DND-41 (cell line): Measurements from ENCODE around the gene AFF2.

Source experiments
- ATAC-seq: fragments of 200-7000 bp; cut with Tn5 transposase; 3 replicates; pipeline ENCODE4 v1.9.1; 2021; ENCODE audit warnings: low read depth; ENCODE audit not compliant: insufficient read depth
- DNase-seq: peaks from one replicate; pipeline ENCODE4 v3.0.0-alpha.2; 2020
- H2AFZ ChIP-seq: 2 replicates; pipeline ENCODE4 v1.6.0; 2012; ENCODE audit warnings: low read depth, low read length
- H3K27ac ChIP-seq: 2 replicates; pipeline ENCODE4 v1.5.1; 2012; ENCODE audit warnings: low read length, inconsistent platforms
- H3K27me3 ChIP-seq: fragments of 200-600 bp; sonication (generic); 2 replicates; pipeline ENCODE4 v1.6.0; 2012; ENCODE audit warnings: low read length, mild to moderate bottlenecking, inconsistent platforms; ENCODE audit not compliant: insufficient read depth, poor library complexity
- H3K36me3 ChIP-seq: 2 replicates; pipeline ENCODE4 v1.5.1; 2012; ENCODE audit warnings: low read length, inconsistent platforms; ENCODE audit not compliant: insufficient read depth
- H3K4me1 ChIP-seq: 2 replicates; pipeline ENCODE4 v1.5.1; 2012; ENCODE audit warnings: mild to moderate bottlenecking, low read length; ENCODE audit not compliant: insufficient read depth
- H3K4me2 ChIP-seq: 2 replicates; pipeline ENCODE4 v1.6.0; 2012; ENCODE audit warnings: mild to moderate bottlenecking, moderate library complexity, low read length, inconsistent platforms; ENCODE audit not compliant: insufficient read depth
- H3K4me3 ChIP-seq, 2 experiments: fragments of 200-600 bp in 1 of 2; shearing (Covaris generic) in 1 of 2; 2 replicates each; pipeline ENCODE4 v1.5.1; 2012 to 2016; ENCODE audit warnings: inconsistent platforms in 2 of 2, low read length in 2 of 2, mild to moderate bottlenecking in 2 of 2, low read depth in 1 of 2, moderate library complexity in 1 of 2
- H3K79me2 ChIP-seq: 2 replicates; pipeline ENCODE4 v1.6.0; 2012; ENCODE audit warnings: low read length, inconsistent platforms; ENCODE audit not compliant: insufficient read depth
- H3K9ac ChIP-seq: 2 replicates; pipeline ENCODE4 v1.6.0; 2012; ENCODE audit warnings: low read depth, mild to moderate bottlenecking, inconsistent platforms, low read length, moderate library complexity
- H3K9me3 ChIP-seq: 2 replicates; pipeline ENCODE4 v1.5.1; 2012; ENCODE audit warnings: low read length, moderate library complexity, mild to moderate bottlenecking, inconsistent platforms; ENCODE audit not compliant: insufficient read depth, severe bottlenecking
- H4K20me1 ChIP-seq: 2 replicates; pipeline ENCODE4 v1.6.0; 2012; ENCODE audit warnings: low read length; ENCODE audit not compliant: insufficient read depth
- EZH2 ChIP-seq: IDR thresholded peaks from 3 replicates; pipeline ENCODE4 v1.6.1; 2012; ENCODE audit warnings: borderline replicate concordance, low read depth, mild to moderate bottlenecking, moderate library complexity, low read length, inconsistent platforms; ENCODE audit not compliant: severe bottlenecking
- TF ChIP-seq, protein P1 (sequence below): IDR thresholded peaks from 2 replicates; pipeline ENCODE4 v1.5.1; 2012; ENCODE audit warnings: borderline replicate concordance, low read length, moderate library complexity, mild to moderate bottlenecking; ENCODE audit not compliant: poor library complexity, severe bottlenecking; ENCODE audit errors: extremely low read depth

AFF2 gene

DNA sequence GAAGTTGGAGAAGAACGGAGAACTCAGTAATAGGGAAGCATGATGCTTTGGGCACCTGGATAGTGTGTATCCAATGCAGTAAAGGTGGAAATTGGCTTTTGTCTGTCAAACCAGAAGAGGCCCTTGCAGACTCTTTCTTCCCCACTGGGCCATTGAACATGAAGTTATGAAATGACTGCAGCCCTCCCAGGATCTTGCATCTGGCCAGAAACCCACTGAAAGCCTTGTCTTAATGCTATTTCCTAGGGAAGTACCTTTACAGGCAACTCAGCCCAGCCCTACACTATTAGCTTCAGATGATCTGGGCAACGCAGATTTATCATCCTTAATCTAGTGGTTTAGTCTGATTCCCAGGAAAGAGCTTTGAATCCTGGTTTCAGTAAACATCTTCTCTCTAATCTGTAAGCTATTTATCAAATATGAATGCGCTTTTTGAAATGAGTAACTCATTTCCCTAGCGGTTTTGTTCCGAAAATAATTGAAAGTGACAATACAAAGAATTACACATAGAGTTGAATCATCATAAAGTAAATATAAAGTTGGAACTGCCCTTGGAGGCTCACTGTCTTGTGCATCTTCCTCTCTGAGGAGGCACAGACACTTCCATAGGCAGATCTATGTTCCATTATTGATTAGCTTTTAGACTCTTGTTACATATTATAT, 540.6 kb downstream of the AFF2 start:
- Histone ChIP-seq H3K36me3 (no peaks in the 10 kb centered on the region), H2AFZ (no peak overlapping the region), H3K4me1 (no peaks in the 10 kb centered on the region), H3K79me2 (no peaks in the 10 kb centered on the region), H3K27me3 (no peaks in the 10 kb centered on the region), H3K4me2 (no peak overlapping the region), H3K4me3 (no peak overlapping the region), H4K20me1 (no peaks in the 10 kb centered on the region), H3K9me3 (no peaks in the 10 kb centered on the region), H3K9ac (no peak overlapping the region), H3K27ac (no peak overlapping the region)
- TF ChIP-seq, protein P1, sequence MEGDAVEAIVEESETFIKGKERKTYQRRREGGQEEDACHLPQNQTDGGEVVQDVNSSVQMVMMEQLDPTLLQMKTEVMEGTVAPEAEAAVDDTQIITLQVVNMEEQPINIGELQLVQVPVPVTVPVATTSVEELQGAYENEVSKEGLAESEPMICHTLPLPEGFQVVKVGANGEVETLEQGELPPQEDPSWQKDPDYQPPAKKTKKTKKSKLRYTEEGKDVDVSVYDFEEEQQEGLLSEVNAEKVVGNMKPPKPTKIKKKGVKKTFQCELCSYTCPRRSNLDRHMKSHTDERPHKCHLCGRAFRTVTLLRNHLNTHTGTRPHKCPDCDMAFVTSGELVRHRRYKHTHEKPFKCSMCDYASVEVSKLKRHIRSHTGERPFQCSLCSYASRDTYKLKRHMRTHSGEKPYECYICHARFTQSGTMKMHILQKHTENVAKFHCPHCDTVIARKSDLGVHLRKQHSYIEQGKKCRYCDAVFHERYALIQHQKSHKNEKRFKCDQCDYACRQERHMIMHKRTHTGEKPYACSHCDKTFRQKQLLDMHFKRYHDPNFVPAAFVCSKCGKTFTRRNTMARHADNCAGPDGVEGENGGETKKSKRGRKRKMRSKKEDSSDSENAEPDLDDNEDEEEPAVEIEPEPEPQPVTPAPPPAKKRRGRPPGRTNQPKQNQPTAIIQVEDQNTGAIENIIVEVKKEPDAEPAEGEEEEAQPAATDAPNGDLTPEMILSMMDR: no peak
- no peak for TF ChIP-seq EZH2
- DNase-seq (no peak), ATAC-seq (no peak)

DNA sequence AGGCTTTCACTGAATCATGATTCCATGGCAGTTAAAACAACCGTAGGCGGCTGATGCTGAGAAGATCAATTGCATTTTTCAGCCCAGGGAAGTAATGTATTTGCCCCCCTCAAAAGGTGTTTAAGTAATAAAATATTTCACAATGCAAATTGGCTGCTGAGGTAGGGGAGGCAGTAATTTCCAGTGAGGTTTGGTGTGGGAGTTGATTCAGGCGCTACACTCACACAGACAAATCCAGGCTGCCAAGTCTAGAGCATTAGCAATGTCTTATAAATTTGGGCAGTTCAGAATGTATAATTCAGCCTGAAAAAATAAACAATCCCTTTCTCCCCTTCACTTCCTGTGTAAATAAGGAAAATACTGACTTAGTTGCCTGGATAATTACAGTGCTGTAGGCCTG, 543.0 kb downstream of the AFF2 start:
- no peaks in the 10 kb centered on the region for H3K9me3 ChIP-seq
- no peak overlapping the region for H3K27ac ChIP-seq
- no peaks in the 10 kb centered on the region for H3K79me2 ChIP-seq
- no peak overlapping the region for H3K9ac ChIP-seq
- no peaks in the 10 kb centered on the region for H4K20me1 ChIP-seq
- no peaks in the 10 kb centered on the region for H3K4me1 ChIP-seq
- no peaks in the 10 kb centered on the region for H3K27me3 ChIP-seq
- no peak overlapping the region for H2AFZ ChIP-seq
- DNase-seq (no peak), ATAC-seq (no peak)
- H3K36me3 ChIP-seq: no peaks in the 10 kb centered on the region
- H3K4me2 ChIP-seq: no peak overlapping the region
- no peak overlapping the region for H3K4me3 ChIP-seq
- no peak for TF ChIP-seq EZH2
- TF ChIP-seq, protein P1: no peak

DNA sequence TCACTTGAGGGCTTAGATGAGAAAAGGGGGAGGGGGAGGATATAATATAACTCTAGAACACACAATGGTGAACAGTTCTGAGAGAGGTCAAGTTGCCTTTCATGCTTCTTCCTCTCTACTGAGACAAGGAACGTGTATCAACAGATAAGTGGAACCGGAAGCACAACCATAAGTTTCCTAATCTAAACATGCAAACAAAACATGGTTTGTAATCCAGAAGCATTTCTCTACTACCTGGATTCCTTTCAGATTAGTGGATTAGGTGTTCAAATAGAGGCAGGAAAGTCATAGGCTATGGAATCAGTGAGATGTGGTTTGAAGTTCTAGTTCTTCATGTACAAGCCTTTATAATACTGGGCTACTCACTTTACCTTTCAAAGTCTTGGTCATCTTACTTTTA, 544.1 kb downstream of the AFF2 start:
- Histone ChIP-seq H3K36me3 (no peaks in the 10 kb centered on the region), H3K27me3 (no peaks in the 10 kb centered on the region), H2AFZ (no peak overlapping the region), H3K4me1 (no peaks in the 10 kb centered on the region), H3K27ac (no peak overlapping the region), H3K9me3 (no peaks in the 10 kb centered on the region), H3K9ac (no peak overlapping the region), H3K79me2 (no peaks in the 10 kb centered on the region), H3K4me3 (no peak overlapping the region), H3K4me2 (no peak overlapping the region), H4K20me1 (no peaks in the 10 kb centered on the region)
- ATAC-seq (no peak), DNase-seq (no peak)
- no peak for TF ChIP-seq EZH2
- TF ChIP-seq, protein P1: no peak
